ENCODE results near the gene PRR23C. TPM values are rescaled to one million over a fixed set of nuclear protein-coding genes. Genes with fewer than 3 reads are reported as not detected.

The PRR23C gene
- polyA plus RNA-seq, 1 experiment: not detected

DNA sequence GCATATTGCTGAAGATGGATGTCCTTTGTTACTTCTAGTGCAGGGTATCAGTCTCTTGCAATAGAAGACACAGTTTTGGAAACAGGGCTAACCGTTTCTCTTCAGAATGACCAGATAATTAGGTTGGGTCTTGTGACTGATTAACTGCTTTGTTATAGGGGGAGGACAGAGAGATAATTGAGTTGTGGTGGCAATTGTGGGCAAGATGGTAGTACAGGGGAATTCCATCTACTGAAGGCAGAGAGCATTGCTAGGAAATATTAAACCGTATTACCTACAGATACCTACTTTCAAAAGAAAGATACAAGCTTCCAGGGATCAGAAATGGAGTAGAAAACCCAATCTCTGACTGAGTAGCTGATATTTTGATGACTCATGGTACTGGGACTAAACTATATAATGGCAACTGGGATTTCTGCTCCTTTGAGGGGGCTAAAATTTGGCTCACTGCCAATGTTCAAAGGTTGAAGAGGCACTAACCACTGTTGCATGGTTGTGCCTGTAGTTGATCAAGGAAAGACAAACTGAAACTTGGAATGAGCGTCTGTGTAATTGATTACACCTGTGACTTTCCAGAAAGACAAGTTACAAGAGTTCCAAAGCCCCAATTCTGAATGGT is 28.2 kb downstream of the PRR23C start:
- no peak for DNase-seq (ENCODE audit: low read depth)
- ChIA-PET POLR2A (no interaction called here), CTCF (no interaction called here)
- Histone ChIP-seq H3K36me3 (ENCODE audit: control insufficient read depth, insufficient read depth, low read length) (no peaks in the 10 kb centered on the region), H3K4me3 (ENCODE audit: low read depth, low read length) (no peak overlapping the region), H3K27me3 (ENCODE audit: control insufficient read depth, insufficient read depth, low read length) (no peaks in the 10 kb centered on the region)
- TF ChIP-seq, protein P1, sequence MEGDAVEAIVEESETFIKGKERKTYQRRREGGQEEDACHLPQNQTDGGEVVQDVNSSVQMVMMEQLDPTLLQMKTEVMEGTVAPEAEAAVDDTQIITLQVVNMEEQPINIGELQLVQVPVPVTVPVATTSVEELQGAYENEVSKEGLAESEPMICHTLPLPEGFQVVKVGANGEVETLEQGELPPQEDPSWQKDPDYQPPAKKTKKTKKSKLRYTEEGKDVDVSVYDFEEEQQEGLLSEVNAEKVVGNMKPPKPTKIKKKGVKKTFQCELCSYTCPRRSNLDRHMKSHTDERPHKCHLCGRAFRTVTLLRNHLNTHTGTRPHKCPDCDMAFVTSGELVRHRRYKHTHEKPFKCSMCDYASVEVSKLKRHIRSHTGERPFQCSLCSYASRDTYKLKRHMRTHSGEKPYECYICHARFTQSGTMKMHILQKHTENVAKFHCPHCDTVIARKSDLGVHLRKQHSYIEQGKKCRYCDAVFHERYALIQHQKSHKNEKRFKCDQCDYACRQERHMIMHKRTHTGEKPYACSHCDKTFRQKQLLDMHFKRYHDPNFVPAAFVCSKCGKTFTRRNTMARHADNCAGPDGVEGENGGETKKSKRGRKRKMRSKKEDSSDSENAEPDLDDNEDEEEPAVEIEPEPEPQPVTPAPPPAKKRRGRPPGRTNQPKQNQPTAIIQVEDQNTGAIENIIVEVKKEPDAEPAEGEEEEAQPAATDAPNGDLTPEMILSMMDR (IDR thresholded peaks at IDR 0.05; ENCODE audit: insufficient read depth, low read depth, low read length): no peak

DNA sequence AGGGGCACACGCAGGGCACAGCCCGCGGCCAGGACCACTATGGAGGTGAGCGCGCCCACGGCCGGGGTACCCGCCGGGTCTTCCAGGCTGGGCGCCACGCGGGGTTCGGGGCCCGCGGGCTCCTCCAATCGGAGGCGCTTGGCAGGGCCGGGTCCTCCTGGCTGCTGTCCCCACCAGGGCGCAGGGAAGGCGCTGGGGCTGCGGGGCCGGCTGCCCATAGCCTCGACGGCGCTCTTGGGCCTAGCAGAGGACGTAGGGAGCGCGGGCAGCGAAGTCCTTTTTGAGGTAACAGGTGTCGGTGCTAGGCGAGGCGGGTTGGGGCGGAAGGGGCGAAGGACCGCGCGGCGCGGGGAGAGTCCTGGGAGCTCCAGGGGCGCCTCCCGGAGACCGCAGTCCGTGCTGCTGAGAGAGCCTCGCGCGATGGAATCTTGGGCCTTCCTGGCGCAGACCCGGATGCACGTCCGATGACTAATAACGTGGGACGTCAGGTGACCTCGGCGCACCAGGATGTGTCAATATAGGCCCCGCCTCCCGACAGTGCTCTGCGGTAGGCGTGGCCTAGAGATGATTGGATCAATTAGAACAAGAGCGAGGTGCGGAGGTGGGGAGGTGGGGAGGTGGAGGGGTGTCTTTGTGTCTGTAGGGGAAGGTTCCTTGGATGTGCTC is 38.5 kb downstream of the PRR23C start, which contains the start of gene PRR23A:
PRR23A (minus strand) TSS at position 218 of the 666 bp plus-strand sequence; CDS start at position 218, 0 bp downstream.
- ChIA-PET CTCF (no interaction called here), POLR2A (no interaction called here)
- TF ChIP-seq, protein P1 (IDR thresholded peaks at IDR 0.05; ENCODE audit: insufficient read depth, low read depth, low read length): no peak
- no peaks in the 10 kb centered on the region; the same call in 1 of the 2 replicates for H3K27me3 ChIP-seq (ENCODE audit: control insufficient read depth, insufficient read depth, low read length)
- no peak for DNase-seq (ENCODE audit: low read depth)
- no peak within 1 kb of the TSS for H3K4me3 ChIP-seq (ENCODE audit: low read depth, low read length)
- no peaks in the 10 kb centered on the region for H3K36me3 ChIP-seq (ENCODE audit: control insufficient read depth, insufficient read depth, low read length)

DNA sequence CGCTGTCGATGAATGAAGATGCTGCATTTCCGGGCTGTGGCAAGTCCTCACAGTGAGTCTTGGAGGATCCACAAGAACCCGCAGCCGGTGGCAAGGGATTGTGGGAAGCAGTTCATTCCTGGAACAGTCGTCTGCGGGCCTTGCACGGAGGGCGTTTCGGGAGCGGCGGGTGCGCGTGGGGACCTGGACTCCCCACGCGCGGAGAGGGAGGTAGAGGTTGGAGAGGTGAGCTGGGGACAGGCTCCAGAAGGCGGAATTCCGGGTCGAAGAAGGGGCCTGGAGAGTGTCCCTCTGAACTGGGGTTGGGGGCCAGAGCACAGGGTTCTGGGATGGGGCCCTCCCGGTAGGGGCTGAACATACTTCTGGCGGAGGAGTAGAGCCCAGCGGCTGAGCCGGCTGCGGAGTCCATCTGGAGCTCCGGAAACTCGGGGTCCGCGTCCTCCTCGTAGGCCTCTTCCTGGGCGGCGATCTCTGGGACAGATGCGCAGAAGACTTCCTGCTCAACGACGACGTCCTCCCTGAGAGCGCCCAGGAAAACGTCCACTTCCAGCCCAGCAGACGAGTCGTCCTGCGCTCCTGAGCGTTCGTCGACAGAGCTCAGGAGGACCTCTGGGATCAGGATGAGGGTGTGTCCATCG is 39.2 kb downstream of the PRR23C start:
- CTCF ChIA-PET: no interaction called here
- TF ChIP-seq, protein P1 (IDR thresholded peaks at IDR 0.05; ENCODE audit: insufficient read depth, low read depth, low read length): no peak
- DNase-seq (ENCODE audit: low read depth): no peak
- Histone ChIP-seq H3K27me3 (ENCODE audit: control insufficient read depth, insufficient read depth, low read length) (no peaks in the 10 kb centered on the region; the same call in 1 of the 2 replicates), H3K4me3 (ENCODE audit: low read depth, low read length) (no peak overlapping the region), H3K36me3 (ENCODE audit: control insufficient read depth, insufficient read depth, low read length) (no peaks in the 10 kb centered on the region)
- POLR2A ChIA-PET: no interaction called here

DNA sequence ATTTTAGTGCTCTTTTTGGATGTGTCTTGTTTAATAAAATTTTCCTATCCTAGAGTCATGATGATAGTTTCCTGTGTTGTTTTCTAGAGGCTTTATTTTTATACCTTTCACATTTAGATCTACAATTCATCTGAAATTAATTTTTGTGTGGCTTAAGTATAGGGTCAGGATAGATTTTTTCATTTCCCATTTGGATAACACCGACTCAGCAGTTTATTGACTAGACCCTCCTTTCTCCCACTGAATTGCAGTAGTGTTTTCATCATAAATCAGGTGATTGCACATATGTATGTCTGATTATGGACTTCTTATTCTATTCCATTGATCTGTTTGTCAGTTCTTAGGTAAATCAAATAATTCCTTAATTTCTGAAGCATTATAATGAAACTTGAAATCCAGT is 49.0 kb downstream of the PRR23C start:
- ChIA-PET POLR2A (no interaction called here), CTCF (no interaction called here)
- TF ChIP-seq, protein P1 (IDR thresholded peaks at IDR 0.05; ENCODE audit: insufficient read depth, low read depth, low read length): no peak

More for the DNA sequence above, 49.0 kb downstream of the PRR23C start:
- Histone ChIP-seq H3K36me3 (ENCODE audit: control insufficient read depth, insufficient read depth, low read length) (no peaks in the 10 kb centered on the region), H3K4me3 (ENCODE audit: low read depth, low read length) (no peak overlapping the region), H3K27me3 (ENCODE audit: control insufficient read depth, insufficient read depth, low read length) (no peaks in the 10 kb centered on the region)
- DNase-seq (ENCODE audit: low read depth): no peak

Other genes starting within 250 kb of the PRR23C start
- 4.9 and 7.5 TPM in 2 replicates for gene PIK3CB, start 210.0 kb downstream of the PRR23C start, polyA plus RNA-seq (2011; rRNA removed)
- gene FOXL2, start 97.8 kb downstream of the PRR23C start, polyA plus RNA-seq (2011; rRNA removed): 0.04 and 0.05 TPM in 2 replicates
- 0.07 and 0.13 TPM in 2 replicates for gene FOXL2NB, start 97.7 kb downstream of the PRR23C start, polyA plus RNA-seq (2011; rRNA removed)
- not detected in 2 replicates for gene PRR23A, start 38.6 kb downstream of the PRR23C start, polyA plus RNA-seq (2011; rRNA removed)
- gene PRR23B, start 24.0 kb downstream of the PRR23C start, polyA plus RNA-seq (2011; rRNA removed): not detected in 2 replicates